GM19455 (cell line): ENCODE measurements around the gene MRGPRD.
"Not testable (repeated sequence)": the region's sequence is repeated elsewhere in the genome, so short reads cannot be mapped to it uniquely, and the experiment has no call there.

Experiments used
- ATAC-seq: cut with Tn5 transposase; IDR thresholded peaks from one replicate; pipeline ENCODE4 v1.9.1; 2021; ENCODE audit not compliant: unreplicated experiment

The MRGPRD gene

GRCh38 chr11:68994161-68994893 is 13.5 kb upstream of the MRGPRD start:
- ATAC-seq = no peak

- no peak for ATAC-seq
Observed at GRCh38 chr11:68993546-68993945, 12.8 kb upstream of the MRGPRD start.

GRCh38 chr11:68992743-68993255 is 12.0 kb upstream of the MRGPRD start:
- no peak for ATAC-seq

GRCh38 chr11:68990995-68991780 is 10.4 kb upstream of the MRGPRD start:
- no peak for ATAC-seq

GRCh38 chr11:68989936-68990606 is 9.3 kb upstream of the MRGPRD start:
- ATAC-seq = no peak

- ATAC-seq = no peak
Observed at GRCh38 chr11:68988491-68988890, 7.7 kb upstream of the MRGPRD start.

GRCh38 chr11:68987211-68987610 is 6.4 kb upstream of the MRGPRD start:
- ATAC-seq = no peak

GRCh38 chr11:68983801-68984200 is 3.0 kb upstream of the MRGPRD start:
- ATAC-seq = no peak

GRCh38 chr11:68982134-68982533 is 1.3 kb upstream of the MRGPRD start:
- no peak for ATAC-seq

- no peak for ATAC-seq
Observed at GRCh38 chr11:68979931-68980775, 633 bp downstream of the MRGPRD start.

GRCh38 chr11:68978931-68979594 is 1.7 kb downstream of the MRGPRD start:
- ATAC-seq = no peak

- no peak for ATAC-seq
Observed at GRCh38 chr11:68978626-68978930, 2.2 kb downstream of the MRGPRD start.

GRCh38 chr11:68977781-68978625 is 2.8 kb downstream of the MRGPRD start:
- no peak for ATAC-seq

GRCh38 chr11:68976563-68976962 is 4.2 kb downstream of the MRGPRD start:
- ATAC-seq = no peak

- no peak for ATAC-seq
Observed at GRCh38 chr11:68976095-68976494, 4.7 kb downstream of the MRGPRD start.

- no peak for ATAC-seq
Observed at GRCh38 chr11:68974421-68975194, 6.2 kb downstream of the MRGPRD start.

- ATAC-seq = not testable (repeated sequence)
Observed at GRCh38 chr11:68973706-68974105, 7.1 kb downstream of the MRGPRD start.

GRCh38 chr11:68973219-68973618 is 7.6 kb downstream of the MRGPRD start:
- ATAC-seq = no peak
